ENCODE measurements around the gene FBLN1.

The FBLN1 gene

GRCh38 chr22:45472426-45472825, 30.3 kb upstream of the FBLN1 start:
- Mint-ChIP-seq H3K27me3 (peaks cover 18% of the 10 kb centered on the region), H3K4me3 (no peak overlapping the region), H3K4me1 (no peaks in the 10 kb centered on the region), H3K9me3 (peaks cover 0 to 5% of the 10 kb centered on the region in 2 donors), H3K27ac (peak overlapping the region in 1 of 2 donors; percentile 54)
- ATAC-seq: no peak
- no peak for DNase-seq

GRCh38 chr22:45473626-45474237, 29.0 kb upstream of the FBLN1 start:
- no peak overlapping the region for H3K4me3 Mint-ChIP-seq

GRCh38 chr22:45475063-45475747, 27.5 kb upstream of the FBLN1 start:
- no peak overlapping the region for H3K4me3 Mint-ChIP-seq
- peaks cover 18% of the 10 kb centered on the region for H3K27me3 Mint-ChIP-seq
- no peak for DNase-seq
- H3K27ac Mint-ChIP-seq: no peak overlapping the region
- no peak for ATAC-seq
- H3K4me1 Mint-ChIP-seq: no peaks in the 10 kb centered on the region
- no peaks in the 10 kb centered on the region for H3K9me3 Mint-ChIP-seq

More at GRCh38 chr22:45473626-45474237, 29.0 kb upstream of the FBLN1 start:
- no peak for DNase-seq
- H3K9me3 Mint-ChIP-seq: no peaks in the 10 kb centered on the region
- H3K27ac Mint-ChIP-seq: peak overlapping the region in 1 of 2 donors; percentile 59
- H3K27me3 Mint-ChIP-seq: peaks cover 18% of the 10 kb centered on the region
- no peaks in the 10 kb centered on the region for H3K4me1 Mint-ChIP-seq
- no peak for ATAC-seq

- peaks cover 18% of the 10 kb centered on the region for H3K27me3 Mint-ChIP-seq
These were observed 26.7 kb upstream of the FBLN1 start for GRCh38 chr22:45475851-45476514.

GRCh38 chr22:45476814-45477213, 25.9 kb upstream of the FBLN1 start:
- peaks cover 18% of the 10 kb centered on the region for H3K27me3 Mint-ChIP-seq
- H3K4me1 Mint-ChIP-seq: no peaks in the 10 kb centered on the region
- H3K4me3 Mint-ChIP-seq: no peak overlapping the region
- ATAC-seq (no peak), DNase-seq (no peak)
- peaks cover 0 to 6% of the 10 kb centered on the region in 2 donors for H3K9me3 Mint-ChIP-seq
- H3K27ac Mint-ChIP-seq: no peak overlapping the region

More at GRCh38 chr22:45475851-45476514, 26.7 kb upstream of the FBLN1 start:
- no peak overlapping the region for H3K4me3 Mint-ChIP-seq
- no peak overlapping the region for H3K27ac Mint-ChIP-seq
- no peaks in the 10 kb centered on the region for H3K4me1 Mint-ChIP-seq
- ATAC-seq (no peak), DNase-seq (no peak)
- H3K9me3 Mint-ChIP-seq: peaks cover 0 to 4% of the 10 kb centered on the region in 2 donors

- H3K4me3 Mint-ChIP-seq: no peak overlapping the region
- H3K27ac Mint-ChIP-seq: no peak overlapping the region
- peaks cover 18% of the 10 kb centered on the region for H3K27me3 Mint-ChIP-seq
- H3K9me3 Mint-ChIP-seq: peaks cover 0 to 6% of the 10 kb centered on the region in 2 donors
- no peaks in the 10 kb centered on the region for H3K4me1 Mint-ChIP-seq
- ATAC-seq (no peak), DNase-seq (no peak)
These were observed 25.1 kb upstream of the FBLN1 start for GRCh38 chr22:45477366-45478107.

GRCh38 chr22:45478108-45478771, 24.4 kb upstream of the FBLN1 start:
- Mint-ChIP-seq H3K4me1 (no peaks in the 10 kb centered on the region), H3K9me3 (peaks cover 0 to 6% of the 10 kb centered on the region in 2 donors), H3K4me3 (no peak overlapping the region), H3K27me3 (peaks cover 16% of the 10 kb centered on the region), H3K27ac (no peak overlapping the region)
- DNase-seq (no peak), ATAC-seq (no peak)

- Mint-ChIP-seq H3K4me3 (no peak overlapping the region), H3K27me3 (peaks cover 13% of the 10 kb centered on the region), H3K9me3 (peaks cover 0 to 6% of the 10 kb centered on the region in 2 donors), H3K27ac (no peak overlapping the region), H3K4me1 (no peaks in the 10 kb centered on the region)
- ATAC-seq (no peak), DNase-seq (no peak)
These were observed 22.0 kb upstream of the FBLN1 start for GRCh38 chr22:45480717-45481116.

GRCh38 chr22:45481661-45482060, 21.0 kb upstream of the FBLN1 start:
- Mint-ChIP-seq H3K27ac (no peak overlapping the region), H3K27me3 (peaks cover 13% of the 10 kb centered on the region), H3K9me3 (peaks cover 0 to 6% of the 10 kb centered on the region in 2 donors), H3K4me1 (no peaks in the 10 kb centered on the region), H3K4me3 (no peak overlapping the region)
- DNase-seq (no peak), ATAC-seq (no peak)

- no peaks in the 10 kb centered on the region for H3K4me1 Mint-ChIP-seq
These were observed 20.5 kb upstream of the FBLN1 start for GRCh38 chr22:45482169-45482568.

GRCh38 chr22:45483319-45483718, 19.4 kb upstream of the FBLN1 start:
- H3K27me3 Mint-ChIP-seq: peaks cover 13% of the 10 kb centered on the region
- DNase-seq (no peak), ATAC-seq (no peak)
- no peak overlapping the region for H3K4me3 Mint-ChIP-seq
- no peaks in the 10 kb centered on the region for H3K4me1 Mint-ChIP-seq
- no peak overlapping the region for H3K27ac Mint-ChIP-seq
- peaks cover 0 to 6% of the 10 kb centered on the region in 2 donors for H3K9me3 Mint-ChIP-seq

More at GRCh38 chr22:45482169-45482568, 20.5 kb upstream of the FBLN1 start:
- Mint-ChIP-seq H3K27me3 (peaks cover 13% of the 10 kb centered on the region), H3K9me3 (peaks cover 0 to 6% of the 10 kb centered on the region in 2 donors), H3K4me3 (no peak overlapping the region), H3K27ac (no peak overlapping the region)
- no peak for ATAC-seq
- DNase-seq: no peak

GRCh38 chr22:45483918-45484499, 18.7 kb upstream of the FBLN1 start:
- Mint-ChIP-seq H3K9me3 (peaks cover 0 to 6% of the 10 kb centered on the region in 2 donors), H3K27ac (no peak overlapping the region), H3K4me1 (no peaks in the 10 kb centered on the region), H3K27me3 (peaks cover 13% of the 10 kb centered on the region), H3K4me3 (no peak overlapping the region)
- DNase-seq (no peak), ATAC-seq (no peak)

- H3K27me3 Mint-ChIP-seq: peaks cover 13% of the 10 kb centered on the region
These were observed 17.9 kb upstream of the FBLN1 start for GRCh38 chr22:45484742-45485141.

GRCh38 chr22:45485261-45485660, 17.4 kb upstream of the FBLN1 start:
- Mint-ChIP-seq H3K27ac (no peak overlapping the region), H3K27me3 (peaks cover 13% of the 10 kb centered on the region), H3K4me1 (no peaks in the 10 kb centered on the region), H3K9me3 (peaks cover 0 to 6% of the 10 kb centered on the region in 2 donors), H3K4me3 (no peak overlapping the region)
- ATAC-seq: no peak
- DNase-seq: no peak

More at GRCh38 chr22:45484742-45485141, 17.9 kb upstream of the FBLN1 start:
- H3K9me3 Mint-ChIP-seq: peaks cover 0 to 6% of the 10 kb centered on the region in 2 donors
- H3K4me1 Mint-ChIP-seq: no peaks in the 10 kb centered on the region
- DNase-seq: no peak
- H3K27ac Mint-ChIP-seq: no peak overlapping the region
- ATAC-seq: no peak
- H3K4me3 Mint-ChIP-seq: no peak overlapping the region
